BJ (cell line): ENCODE results near the gene CUTA. TPM values are rescaled to one million over a fixed set of nuclear protein-coding genes. Genes with fewer than 3 reads are reported as not detected.
"Not testable (repeated sequence)": the region's sequence is repeated elsewhere in the genome, so short reads cannot be mapped to it uniquely, and the experiment has no call there.

Experiments
- CTCF ChIA-PET: fragments of 350-600 bp; formaldehyde crosslinking; extraction: SDS; loops from one replicate; lab custom pipeline; 2021; ENCODE audit warnings: antibody characterized with exemption, inconsistent platforms; lab: Yijun Ruan, JAX
- POLR2A ChIA-PET: fragments of 300-600 bp; sonication (Branson Sonifier 250); formaldehyde crosslinking; extraction: SDS; loops from one replicate; lab custom pipeline; 2021; ENCODE audit warnings: antibody characterized with exemption; lab: Charles Lee
- DNase-seq: peaks from one replicate; pipeline ENCODE4 v3.0.0-alpha.2; 2011; ENCODE audit warnings: low read depth
- H3K27me3 ChIP-seq: 2 replicates; pipeline ENCODE4 v1.6.0; 2011; ENCODE audit warnings: low read length; ENCODE audit not compliant: control insufficient read depth, insufficient read depth
- H3K36me3 ChIP-seq: 2 replicates; pipeline ENCODE4 v1.5.1; 2011; ENCODE audit warnings: low read length; ENCODE audit not compliant: control insufficient read depth, insufficient read depth
- H3K4me3 ChIP-seq: 2 replicates; pipeline ENCODE4 v1.5.1; 2011; ENCODE audit warnings: low read depth, mild to moderate bottlenecking, control low read depth, low read length
- CTCF ChIP-seq: IDR thresholded peaks from 2 replicates; pipeline ENCODE4 v1.5.1; 2011; ENCODE audit warnings: low read depth, mild to moderate bottlenecking, control low read depth, inconsistent platforms, low read length, moderate library complexity; ENCODE audit not compliant: insufficient read depth
- polyA plus RNA-seq: library from polyadenylated mRNA; depleted of rRNA; stranded (reverse); fragments of >200 nt; gene quantifications from 2 replicates; pipeline ENCODE4 v1.2.3, GENCODE V29; 2011; rRNA removed
- small RNA-seq: library from RNA; depleted of rRNA; stranded (forward); fragments of <200 nt; gene quantifications from one replicate; pipeline ENCODE3, GENCODE V24; 2012; ENCODE audit warnings: low replicate concordance, low read depth; ENCODE audit not compliant: insufficient read length

Gene CUTA
- polyA plus RNA-seq, 1 experiment: 369 TPM

DNA sequence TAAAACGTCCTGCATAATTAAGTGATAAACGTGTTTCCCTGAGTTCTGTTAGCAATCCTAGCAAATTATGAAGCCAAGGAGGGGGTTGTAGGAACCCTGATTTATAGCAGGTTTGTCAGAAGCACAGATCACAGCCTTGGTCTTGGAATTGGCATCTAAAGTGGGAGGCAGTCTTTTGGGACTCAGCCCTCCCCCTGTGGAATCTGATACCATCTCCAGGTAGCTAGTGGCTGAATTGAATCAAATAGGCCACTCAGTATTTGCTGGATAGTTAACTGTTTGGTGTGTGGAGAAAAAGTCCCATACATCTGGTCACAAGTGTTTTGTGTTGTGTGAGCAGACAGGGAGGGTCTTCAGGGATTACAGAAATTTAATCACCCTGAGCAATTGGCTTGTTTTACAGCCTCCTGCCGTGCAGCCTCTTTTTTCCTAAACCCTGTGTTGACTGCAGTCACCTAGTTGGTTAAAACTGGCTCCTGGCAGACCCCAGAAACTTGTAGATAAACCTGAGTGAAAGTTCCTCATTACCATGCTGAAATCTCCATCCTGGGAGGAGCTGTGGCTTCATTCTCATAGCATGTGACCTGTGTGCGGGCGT, 45.3 kb downstream of the CUTA start:
- CTCF ChIA-PET: interaction anchor here (2.0 kb wide), 1 partner anchor 20 kb away, joined by 5 read pairs; no protein-coding TSS in a partner anchor

DNA sequence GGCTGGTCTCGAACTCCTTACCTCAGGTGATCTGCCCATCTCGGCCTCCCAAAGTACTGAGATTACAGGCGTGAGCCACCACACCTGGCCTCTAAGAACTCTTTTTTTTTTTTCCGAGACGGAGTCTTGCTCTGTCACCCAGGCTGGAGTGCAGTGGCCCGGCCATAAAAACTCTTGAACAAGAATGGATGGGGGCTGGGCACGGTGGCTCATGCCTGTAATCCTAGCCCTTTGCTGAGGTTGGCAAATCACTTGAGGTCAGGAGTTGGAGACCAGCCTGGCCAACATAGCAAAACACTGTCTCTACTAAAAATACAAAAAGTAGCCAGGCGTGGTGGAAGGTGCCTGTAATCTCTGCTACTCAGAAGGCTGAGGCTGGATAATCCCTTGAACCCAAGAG, 46.0 kb downstream of the CUTA start:
- H3K4me3 ChIP-seq, H3K36me3 ChIP-seq, H3K27me3 ChIP-seq, POLR2A ChIA-PET, DNase-seq: not testable (repeated sequence)
- CTCF ChIA-PET: interaction anchor here (2.0 kb wide), 1 partner anchor 19 kb away, joined by 5 read pairs; no protein-coding TSS in a partner anchor

More for the DNA sequence above, 45.3 kb downstream of the CUTA start:
- Histone ChIP-seq H3K4me3 (no peak overlapping the region), H3K36me3 (no peaks in the 10 kb centered on the region), H3K27me3 (no peaks in the 10 kb centered on the region)
- TF ChIP-seq CTCF: no peak
- DNase-seq: no peak
- POLR2A ChIA-PET: no interaction called here

DNA sequence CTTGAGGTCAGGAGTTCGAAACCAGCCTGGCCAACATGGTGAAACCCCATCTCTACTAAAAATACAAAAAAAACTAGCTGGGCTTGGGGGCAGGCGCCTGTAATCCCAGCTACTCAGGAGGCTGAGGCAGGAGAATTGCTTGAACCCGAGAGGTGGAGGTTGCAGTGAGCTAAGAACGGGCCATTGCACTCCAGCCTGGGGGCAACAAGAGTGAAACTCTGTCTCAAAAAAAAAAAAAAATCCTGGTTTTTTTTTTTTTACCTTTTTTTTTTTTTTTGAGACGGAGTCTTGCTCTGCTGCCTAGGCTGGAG, 50.2 kb downstream of the CUTA start:
- H3K4me3 ChIP-seq, H3K27me3 ChIP-seq, DNase-seq, POLR2A ChIA-PET, H3K36me3 ChIP-seq: not testable (repeated sequence)
- CTCF ChIA-PET: interaction anchor here (0.6 kb wide), 1 partner anchor 16 kb away, joined by 3 read pairs; no protein-coding TSS in a partner anchor

DNA sequence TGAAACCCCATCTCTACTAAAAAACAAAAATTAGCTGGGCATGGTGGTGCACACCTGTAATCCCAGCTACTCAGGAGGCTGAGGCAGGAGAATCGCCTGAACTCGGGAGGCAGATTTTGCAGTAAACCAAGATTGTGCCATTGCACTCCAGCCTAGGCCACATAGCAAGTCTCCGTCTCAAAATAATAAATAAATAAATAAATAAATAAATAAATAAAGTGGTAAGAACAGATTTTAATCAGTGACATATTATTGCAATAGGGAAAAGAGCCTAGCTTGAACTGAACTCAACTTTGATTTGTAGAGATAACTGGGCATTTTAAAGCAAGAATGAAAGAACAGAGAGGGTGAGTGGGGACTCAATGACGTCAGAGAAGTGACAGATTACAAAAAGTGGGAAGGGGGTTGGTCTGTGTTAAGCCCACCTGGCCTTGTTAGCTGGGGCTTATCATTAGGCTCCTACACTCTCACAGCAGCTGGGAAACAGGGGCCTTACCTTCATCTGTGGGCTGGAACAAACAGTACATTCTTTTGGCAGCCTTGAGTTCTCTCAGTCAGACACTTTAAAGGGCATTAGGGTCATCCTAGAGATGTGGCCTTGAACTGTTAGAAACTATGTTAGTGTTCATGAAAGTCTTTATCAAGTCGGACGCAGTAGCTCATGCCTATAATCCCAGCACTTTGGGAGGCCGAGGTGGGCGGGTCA, 50.7 kb downstream of the CUTA start:
- DNase-seq: no peak
- Histone ChIP-seq H3K36me3 (no peaks in the 10 kb centered on the region), H3K27me3 (peaks cover 2% of the 10 kb centered on the region), H3K4me3 (no peak overlapping the region)
- ChIA-PET CTCF (no interaction called here), POLR2A (no interaction called here)
- TF ChIP-seq CTCF: no peak

Small RNA genes lying within 50 kb of the gene (small RNA-seq; reads per million reads assigned to genes)
- not detected for gene RPL35AP4
- gene ZBTB9: not detected

Other genes with a start within 250 kb of the CUTA start
- gene COL11A2, start 225.6 kb downstream of the CUTA start, polyA plus RNA-seq: 0.55 and 0.91 TPM in 2 replicates
- gene RXRB, start 217.4 kb downstream of the CUTA start, polyA plus RNA-seq: 51.3 and 67.9 TPM in 2 replicates
- 116 and 151 TPM in 2 replicates for gene SLC39A7, start 217.2 kb downstream of the CUTA start, polyA plus RNA-seq
- 2.1 and 3.4 TPM in 2 replicates for gene HSD17B8, start 213.5 kb downstream of the CUTA start, polyA plus RNA-seq
- gene RING1, start 209.6 kb downstream of the CUTA start, polyA plus RNA-seq: 24.4 and 36.6 TPM in 2 replicates
- gene VPS52, start 146.2 kb downstream of the CUTA start, polyA plus RNA-seq: 63.2 and 89.8 TPM in 2 replicates
- gene RPS18, start 146.0 kb downstream of the CUTA start, polyA plus RNA-seq: 6,221 and 6,433 TPM in 2 replicates
- 2.2 and 4.0 TPM in 2 replicates for gene B3GALT4, start 141.0 kb downstream of the CUTA start, polyA plus RNA-seq
- gene WDR46, start 128.9 kb downstream of the CUTA start, polyA plus RNA-seq: 45.6 and 78.9 TPM in 2 replicates
- 49.0 and 55.5 TPM in 2 replicates for gene PFDN6, start 128.5 kb downstream of the CUTA start, polyA plus RNA-seq
- 24.2 and 35.2 TPM in 2 replicates for gene RGL2, start 119.2 kb downstream of the CUTA start, polyA plus RNA-seq
- gene TAPBP, start 104.0 kb downstream of the CUTA start, polyA plus RNA-seq: 23.1 and 37.9 TPM in 2 replicates
- gene ZBTB22, start 100.4 kb downstream of the CUTA start, polyA plus RNA-seq: 10.6 and 13.6 TPM in 2 replicates
- 37.5 and 46.9 TPM in 2 replicates for gene DAXX, start 95.1 kb downstream of the CUTA start, polyA plus RNA-seq
- 24.2 and 32.4 TPM in 2 replicates for gene KIFC1, start 26.3 kb downstream of the CUTA start, polyA plus RNA-seq
- gene PHF1, start 7.1 kb downstream of the CUTA start, polyA plus RNA-seq: 37.8 and 54.6 TPM in 2 replicates
- 4.2 and 5.7 TPM in 2 replicates for gene SYNGAP1, start 2.0 kb upstream of the CUTA start, polyA plus RNA-seq
- gene ZBTB9, start 36.5 kb upstream of the CUTA start, polyA plus RNA-seq: 4.4 and 5.7 TPM in 2 replicates
- gene BAK1, start 162.2 kb upstream of the CUTA start, polyA plus RNA-seq: 16.6 and 24.5 TPM in 2 replicates
- 8.6 and 16.6 TPM in 2 replicates for gene ITPR3, start 203.2 kb upstream of the CUTA start, polyA plus RNA-seq